HG02870 (cell line): ENCODE measurements around the gene PSEN2.
A peak's percentile ranks its signal among the peaks of the same experiment; 100 is the strongest.
"Not testable (repeated sequence)": the region's sequence is repeated elsewhere in the genome, so short reads cannot be mapped to it uniquely, and the experiment has no call there.

Source experiments
- ATAC-seq: cut with Tn5 transposase; IDR thresholded peaks from one replicate; pipeline ENCODE4 v1.9.1; 2021; ENCODE audit warnings: mild to moderate bottlenecking, moderate library complexity; ENCODE audit not compliant: unreplicated experiment

Gene PSEN2

DNA sequence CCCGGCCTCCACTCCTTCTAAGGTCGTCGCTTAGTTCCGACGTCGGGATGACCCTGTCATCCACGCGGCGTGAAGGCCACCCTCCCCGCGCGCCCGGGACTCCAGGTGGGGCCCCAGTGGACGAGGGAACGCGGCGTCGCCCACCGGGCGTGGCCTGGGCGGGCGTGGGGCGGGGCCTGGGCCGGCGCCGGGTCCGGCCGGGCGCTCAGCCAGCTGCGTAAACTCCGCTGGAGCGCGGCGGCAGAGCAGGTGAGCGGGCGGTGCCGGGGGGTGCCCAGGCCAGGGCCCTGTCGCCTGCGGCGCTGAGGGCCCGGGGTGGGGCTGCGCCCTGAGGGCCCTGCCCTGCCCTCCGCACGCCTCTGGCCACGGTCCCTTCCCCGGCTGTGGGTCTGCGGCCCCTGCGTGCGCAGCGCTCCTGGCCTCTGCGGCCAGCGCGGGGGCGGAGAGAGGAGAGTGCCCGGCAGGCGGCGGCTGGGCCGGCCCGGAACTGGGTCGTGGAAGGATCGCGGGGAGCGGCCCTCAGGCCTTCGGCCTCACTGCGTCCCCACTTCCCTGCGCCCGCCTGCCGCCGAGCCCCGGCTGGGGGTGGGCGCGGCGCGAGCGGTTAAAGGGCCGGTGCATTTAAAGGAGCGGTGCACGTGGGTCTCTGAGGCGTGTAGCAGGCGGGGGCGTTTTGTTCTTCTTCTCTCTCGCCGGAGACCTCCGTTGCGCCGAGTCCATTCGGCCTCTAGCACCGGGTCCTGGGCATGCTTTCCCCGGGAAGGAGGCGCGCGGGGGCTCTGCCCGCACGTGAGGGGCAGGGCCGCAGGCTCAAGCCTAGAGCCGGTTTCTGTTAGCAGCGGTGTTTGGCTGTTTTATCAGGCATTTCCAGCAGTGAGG lies at the start of gene PSEN2:
Gene PSEN2, plus strand, starts transcription at position 216 of the 879 bp plus-strand sequence. CDS start 11,292 bp downstream, outside the sequence.
- peak; percentile 85 for ATAC-seq

- ATAC-seq: no peak
These were observed 49.3 kb upstream of the PSEN2 start for GRCh38 chr1:226820941-226821718.

GRCh38 chr1:226821719-226822085 lies 48.7 kb upstream of the PSEN2 start:
- no peak for ATAC-seq

DNA sequence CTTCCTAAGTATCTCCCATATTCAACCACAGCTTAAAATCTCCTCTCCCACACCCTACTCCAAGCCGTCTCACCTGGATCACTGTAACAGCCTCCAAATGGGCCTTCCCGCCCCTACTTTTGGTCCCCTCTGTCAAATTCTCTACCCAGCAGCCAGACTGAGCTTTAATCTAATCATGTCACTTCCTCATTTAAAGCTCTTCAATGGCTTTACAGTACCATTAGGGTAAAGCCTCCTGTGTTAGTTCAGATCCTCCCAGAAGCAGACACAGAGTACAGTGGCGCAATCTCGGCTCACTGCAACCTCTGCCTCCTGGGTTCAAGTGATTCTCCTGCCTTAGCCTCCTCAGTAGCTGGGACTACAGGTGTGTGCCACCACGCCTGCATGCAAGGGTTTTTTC lies 46.8 kb upstream of the PSEN2 start:
- ATAC-seq: no peak

DNA sequence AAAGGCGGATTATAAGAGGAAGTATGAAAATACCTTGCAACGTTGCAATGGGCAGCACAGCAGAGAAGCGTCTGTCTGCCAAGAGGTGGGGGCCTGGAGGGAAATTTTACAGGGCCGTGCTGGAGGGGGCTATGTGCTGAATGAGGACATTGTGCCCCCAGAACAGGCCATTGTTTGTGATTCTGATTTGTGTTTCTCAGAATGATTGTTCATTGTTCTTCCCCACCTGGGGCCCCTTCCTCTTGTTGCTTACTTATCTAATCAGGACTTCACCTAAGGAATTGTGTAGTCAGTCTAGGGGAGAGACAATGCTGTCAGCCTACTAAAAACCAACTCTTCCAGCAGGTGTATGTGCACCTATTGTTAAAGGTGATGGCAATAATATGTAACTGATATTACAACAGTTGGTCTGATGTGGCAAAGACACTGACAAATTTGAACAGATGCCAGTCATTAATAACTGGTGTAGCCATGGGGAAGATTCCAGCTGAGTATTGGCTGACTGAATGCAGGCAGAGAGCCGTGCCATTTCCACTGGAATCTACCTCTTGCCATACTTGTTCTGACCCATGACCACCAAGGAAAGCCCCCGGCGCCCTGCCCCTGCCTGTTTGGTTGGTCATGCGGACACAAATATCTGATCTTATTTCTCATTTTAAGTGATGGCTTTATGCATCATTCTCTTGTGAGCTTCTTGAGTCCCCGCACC lies 45.2 kb upstream of the PSEN2 start:
- no peak for ATAC-seq

GRCh38 chr1:226825746-226826100 lies 44.7 kb upstream of the PSEN2 start:
- ATAC-seq: no peak

DNA sequence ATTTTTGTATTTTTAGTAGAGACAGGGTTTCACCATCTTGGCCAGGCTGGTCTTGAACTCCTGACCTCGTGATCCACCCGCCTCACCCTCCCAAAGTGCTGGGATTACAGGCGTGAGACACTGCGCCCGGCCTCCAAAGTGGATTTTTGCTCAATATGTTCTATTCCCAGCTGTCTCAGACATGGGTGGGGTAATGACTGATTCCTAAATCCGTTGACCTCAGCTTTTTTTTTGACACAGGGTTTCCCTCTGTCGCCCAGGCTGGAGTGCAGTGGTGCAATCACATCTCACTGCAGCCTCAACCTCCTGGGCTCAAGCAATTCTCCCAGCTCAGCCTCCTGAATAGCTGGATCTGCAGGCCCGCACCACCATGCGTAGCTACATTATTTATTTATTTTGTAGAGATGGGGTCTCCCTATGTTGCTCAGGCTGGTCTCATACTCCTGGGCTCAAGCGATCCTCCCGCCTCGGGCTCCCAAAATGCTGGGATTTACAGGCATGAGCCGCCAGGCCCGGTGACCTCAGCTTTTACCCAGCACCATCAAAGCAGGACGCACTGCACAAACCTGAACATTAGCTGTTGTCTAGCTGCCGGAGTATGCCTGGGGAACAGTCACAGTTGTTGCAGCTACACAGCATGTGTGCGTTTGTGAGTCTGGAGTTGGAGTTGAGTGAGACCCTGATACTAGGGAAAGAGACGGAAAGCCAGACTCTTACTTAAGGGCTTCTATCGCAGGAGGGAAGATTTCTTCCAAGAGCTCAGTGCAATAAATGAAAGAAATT lies 43.7 kb upstream of the PSEN2 start:
- ATAC-seq: no peak

GRCh38 chr1:226827458-226827857 lies 43.0 kb upstream of the PSEN2 start:
- ATAC-seq: no peak

GRCh38 chr1:226827968-226828513 lies 42.4 kb upstream of the PSEN2 start:
- ATAC-seq: peak; percentile 88

GRCh38 chr1:226829105-226829504 lies 41.3 kb upstream of the PSEN2 start:
- ATAC-seq: no peak

- no peak for ATAC-seq
These were observed 38.5 kb upstream of the PSEN2 start for GRCh38 chr1:226831953-226832352.

GRCh38 chr1:226832613-226833012 lies 37.8 kb upstream of the PSEN2 start:
- no peak for ATAC-seq

GRCh38 chr1:226834179-226834578 lies 36.2 kb upstream of the PSEN2 start:
- not testable (repeated sequence) for ATAC-seq

DNA sequence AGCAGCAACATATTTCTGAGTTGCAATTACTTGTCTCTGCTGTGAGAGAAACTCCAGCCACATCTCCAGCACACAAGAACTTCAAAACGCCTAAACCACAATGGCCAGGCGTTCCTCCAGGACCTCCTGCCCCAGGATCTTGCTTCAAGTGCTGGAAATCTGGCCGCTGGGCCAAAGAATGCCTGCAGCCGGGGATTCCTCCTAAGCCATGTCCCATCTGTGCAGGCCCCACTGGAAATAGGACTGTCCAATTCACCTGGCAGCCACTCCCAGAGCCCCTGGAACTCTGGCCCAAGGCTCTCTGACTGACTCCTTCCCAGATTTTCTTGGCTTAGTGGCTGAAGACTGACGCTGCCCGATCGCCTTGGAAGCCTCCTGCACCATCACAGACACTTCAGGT lies 35.0 kb upstream of the PSEN2 start:
- not testable (repeated sequence) for ATAC-seq

- ATAC-seq: not testable (repeated sequence)
These were observed 32.5 kb upstream of the PSEN2 start for GRCh38 chr1:226837966-226838365.

DNA sequence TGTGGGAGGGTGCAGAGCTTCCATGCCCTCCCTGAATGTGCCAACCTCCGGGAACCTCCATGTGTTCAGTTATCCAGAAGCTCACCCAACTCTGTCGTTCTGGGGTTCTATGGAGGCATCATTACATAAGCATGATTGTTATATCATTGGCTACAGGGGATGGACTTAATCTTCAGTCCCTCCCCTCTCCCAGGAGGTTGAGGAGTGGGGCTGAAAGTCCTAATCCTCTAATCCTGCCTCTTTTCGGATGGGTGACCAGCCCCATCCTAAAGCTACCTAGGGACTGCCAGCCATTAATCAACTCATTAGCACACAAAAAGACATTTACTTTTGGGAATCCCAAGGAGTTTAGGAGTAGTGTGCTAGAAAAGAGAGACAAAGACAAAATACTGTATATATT lies 32.0 kb upstream of the PSEN2 start:
- ATAC-seq: no peak

DNA sequence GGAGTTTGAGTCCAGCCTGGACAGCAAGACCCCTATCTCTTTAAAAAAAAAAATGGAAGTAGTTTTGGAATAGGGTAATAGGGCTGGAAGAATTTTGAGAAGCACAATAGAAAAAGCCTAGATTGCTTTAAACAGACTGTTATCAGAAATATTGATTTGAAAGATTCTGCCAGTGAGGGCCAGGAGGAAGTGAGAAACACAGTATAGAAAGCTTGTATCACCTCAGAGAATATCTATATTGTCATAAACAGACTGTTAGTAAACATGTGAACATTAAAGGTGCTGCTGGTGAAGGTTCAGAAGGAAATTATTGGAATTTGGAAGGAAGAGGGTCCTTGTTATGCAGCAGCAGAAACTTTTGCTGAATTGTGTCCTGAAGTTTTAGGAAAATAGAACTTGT lies 24.8 kb upstream of the PSEN2 start:
- ATAC-seq: no peak

DNA sequence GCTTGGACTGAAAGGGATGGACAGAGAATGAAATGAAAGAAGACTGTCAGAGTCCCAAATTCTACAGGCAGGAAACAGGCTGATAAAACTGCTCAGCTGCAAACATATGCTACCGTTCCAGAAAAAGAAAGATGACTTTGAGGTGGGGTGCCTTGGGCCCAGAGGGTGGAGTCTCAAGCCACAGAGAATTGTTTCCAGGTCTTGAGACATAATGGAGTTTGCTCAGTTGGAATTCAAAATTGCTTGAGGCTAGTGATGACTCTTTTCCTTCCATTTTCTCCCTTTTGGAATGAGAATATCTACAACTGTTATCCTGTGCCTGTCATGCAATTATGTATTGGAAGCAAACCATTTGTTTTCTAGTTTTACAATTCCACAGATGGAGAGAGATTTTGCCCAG lies 23.6 kb upstream of the PSEN2 start:
- ATAC-seq: no peak

GRCh38 chr1:226854548-226854947 lies 15.9 kb upstream of the PSEN2 start:
- ATAC-seq: not testable (repeated sequence)

- ATAC-seq: no peak
These were observed 7.5 kb upstream of the PSEN2 start for GRCh38 chr1:226862890-226863289.
